ENCODE results near the gene ARMC12. TPM values are rescaled to one million over a fixed set of nuclear protein-coding genes. Genes with fewer than 3 reads are reported as not detected.

The ARMC12 gene
- polyA plus RNA-seq, 2 of the 4 experiments (the other 2 are of a cell fraction), result 0.44 to 0.88 TPM

- H3K4me3 ChIP-seq, result no peak overlapping the region
- peak overlapping the region in 1 of 2 experiments; percentile 99; a peak in 1 of 6 replicates for H3K27ac ChIP-seq
- ChIA-PET CTCF (interaction anchor here (0.6 to 7.2 kb wide), 23 partner anchors 12 to 225 kb away, joined by 3 to 129 read pairs (median 5); no protein-coding TSS in a partner anchor), POLR2A (no interaction called here)
- FAIRE-seq, result no peak
- no peak overlapping the region for H3K4me2 ChIP-seq
- TF ChIP-seq NR3C1 (IDR thresholded peaks at IDR 0.05) (no peak), MAX (IDR thresholded peaks at IDR 0.05) (no peak), CEBPB (IDR thresholded peaks at IDR 0.05) (no peak), TP53 (CRISPR knock-in tag; IDR thresholded peaks at IDR 0.05) (no peak), ZFP36 (IDR thresholded peaks at IDR 0.05; ENCODE audit: borderline replicate concordance, partially characterized antibody) (no peak), USF2 (IDR thresholded peaks at IDR 0.05) (no peak), RARB (CRISPR knock-in tag; IDR thresholded peaks at IDR 0.05) (no peak), KDM5A (IDR thresholded peaks at IDR 0.05) (no peak), PBX3 (IDR thresholded peaks at IDR 0.05) (no peak), SMC3 (IDR thresholded peaks at IDR 0.05) (no peak), BCL3 (IDR thresholded peaks at IDR 0.05) (no peak), JUN (IDR thresholded peaks at IDR 0.05) (no peak), REST (IDR thresholded peaks at IDR 0.05) (no peak), MAZ (IDR thresholded peaks at IDR 0.05; ENCODE audit: borderline replicate concordance, low read depth, low read length) (no peak), ZSCAN20 (CRISPR knock-in tag; IDR thresholded peaks at IDR 0.05) (no peak), HEYL (CRISPR knock-in tag; IDR thresholded peaks at IDR 0.05) (no peak), HES2 (IDR thresholded peaks at IDR 0.05) (no peak)
- peaks cover 18% of the 10 kb centered on the region for H3K4me1 ChIP-seq
- ATAC-seq, result no peak
- 100% methylated on average over 3 of the region's 3 CpGs for WGBS (ENCODE audit: missing lambda C conversion rate)
- no peak for DNase-seq (ENCODE audit: low read depth in 1 of 2, low spot score in 1 of 2)
- H3K9me3 ChIP-seq, result no peaks in the 10 kb centered on the region
Observed at GRCh38 chr6:35735452-35735851, 1.4 kb upstream of the ARMC12 start.

GRCh38 chr6:35736253-35736894 lies 458 bp upstream of the ARMC12 start:
- Histone ChIP-seq H3K4me3 (no peak overlapping the region), H3K4me2 (no peak overlapping the region), H3K4me1 (peaks cover 12% of the 10 kb centered on the region), H3K27ac (peak overlapping the region in 1 of 2 experiments; percentile 99; a peak in 1 of 6 replicates), H3K9me3 (no peaks in the 10 kb centered on the region)
- ATAC-seq, result peak; percentile 47 to 71; a peak in 4 of 6 replicates
- WGBS (ENCODE audit: missing lambda C conversion rate), result 51% methylated on average over 8 of the region's 8 CpGs
- peak; percentile 39 to 65 for DNase-seq (ENCODE audit: low read depth in 1 of 2, low spot score in 1 of 2)
- CTCF ChIA-PET, result interaction anchor here (0.6 to 7.2 kb wide), 44 partner anchors 8 to 442 kb away, joined by 3 to 129 read pairs (median 5); no protein-coding TSS in a partner anchor
- peak; percentile 84 for TF ChIP-seq SMC3 (IDR thresholded peaks at IDR 0.05)
- peak; percentile 84 to 91 for TF ChIP-seq RAD21 (conservative IDR thresholded peaks at IDR 0.05 in 1 of 2, IDR thresholded peaks at IDR 0.05 in 1 of 2)
- TF ChIP-seq HOXA7 (CRISPR knock-in tag; IDR thresholded peaks at IDR 0.05), result no peak
- TF ChIP-seq CTCF (IDR thresholded peaks at IDR 0.05), result peak; percentile 79
- TF ChIP-seq CEBPB (IDR thresholded peaks at IDR 0.05), result no peak
- FAIRE-seq, result no peak
- POLR2A ChIA-PET, result interaction anchor here (0.5 to 0.7 kb wide), 2 partner anchors 9 to 52 kb away, joined by 3 to 4 read pairs; no protein-coding TSS in a partner anchor

Measured in A549 (cell line).